Cardiac fibroblast (primary cell): ENCODE measurements around the gene PDE9A.

Experiments
- DNase-seq, 2 donors: peaks; one replicate each; pipeline versions ENCODE4 v3.0.0 to v3.0.0-alpha.2; 2010; ENCODE audit warnings: low read depth in 2 of 2
- H3K4me3 ChIP-seq, 2 donors: replicated peaks in 1 of 2; 1 replicate in 1 of 2; 2 replicates in 1 of 2; pipeline ENCODE4 v1.5.1; 2011; ENCODE audit warnings: low read depth in 2 of 2, low read length in 2 of 2, mild to moderate bottlenecking in 2 of 2, moderate library complexity in 1 of 2
- TF ChIP-seq, protein P1 (sequence below): IDR thresholded peaks from one replicate; pipeline ENCODE4 v1.5.1; 2011; ENCODE audit warnings: low read depth, mild to moderate bottlenecking, low read length, inconsistent platforms

Gene PDE9A

DNA sequence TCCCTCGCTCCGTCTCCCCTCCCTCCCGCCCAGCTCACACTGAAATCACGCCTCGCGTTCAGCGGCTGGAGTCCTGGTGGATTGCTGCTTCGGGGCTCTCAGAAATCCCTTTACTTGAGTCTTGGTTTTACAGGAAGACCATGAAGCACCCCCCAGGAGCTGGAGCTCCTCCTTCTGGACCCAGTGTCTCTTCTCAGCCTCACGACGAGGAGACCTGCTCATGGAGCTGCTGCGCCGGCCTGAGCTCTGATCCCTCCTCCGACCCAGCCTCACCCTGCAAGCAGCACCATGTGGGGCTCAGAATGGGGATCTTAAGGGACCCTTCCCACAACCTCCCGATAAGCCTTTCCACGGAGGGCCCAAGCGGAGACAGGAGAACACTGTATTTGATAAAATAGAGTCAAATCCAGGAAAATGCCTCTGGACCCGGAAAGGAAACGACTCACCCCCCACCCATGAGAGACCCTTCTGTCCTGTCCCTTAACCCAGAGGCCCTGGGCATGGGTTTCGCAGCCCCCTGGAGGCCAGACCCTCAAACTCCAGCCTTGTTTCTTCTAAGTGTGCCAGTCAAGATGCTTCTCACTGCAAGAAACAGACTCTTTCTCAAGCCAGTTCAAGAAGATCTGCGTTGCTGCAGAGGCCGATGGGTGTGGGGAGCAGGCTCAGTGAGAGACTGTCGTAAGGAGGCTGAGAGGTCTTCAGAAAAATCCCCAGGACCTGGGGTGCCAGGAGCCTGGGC is 26.1 kb downstream of the PDE9A start:
- DNase-seq: no peak
- H3K4me3 ChIP-seq: no peak overlapping the region
- TF ChIP-seq, protein P1, sequence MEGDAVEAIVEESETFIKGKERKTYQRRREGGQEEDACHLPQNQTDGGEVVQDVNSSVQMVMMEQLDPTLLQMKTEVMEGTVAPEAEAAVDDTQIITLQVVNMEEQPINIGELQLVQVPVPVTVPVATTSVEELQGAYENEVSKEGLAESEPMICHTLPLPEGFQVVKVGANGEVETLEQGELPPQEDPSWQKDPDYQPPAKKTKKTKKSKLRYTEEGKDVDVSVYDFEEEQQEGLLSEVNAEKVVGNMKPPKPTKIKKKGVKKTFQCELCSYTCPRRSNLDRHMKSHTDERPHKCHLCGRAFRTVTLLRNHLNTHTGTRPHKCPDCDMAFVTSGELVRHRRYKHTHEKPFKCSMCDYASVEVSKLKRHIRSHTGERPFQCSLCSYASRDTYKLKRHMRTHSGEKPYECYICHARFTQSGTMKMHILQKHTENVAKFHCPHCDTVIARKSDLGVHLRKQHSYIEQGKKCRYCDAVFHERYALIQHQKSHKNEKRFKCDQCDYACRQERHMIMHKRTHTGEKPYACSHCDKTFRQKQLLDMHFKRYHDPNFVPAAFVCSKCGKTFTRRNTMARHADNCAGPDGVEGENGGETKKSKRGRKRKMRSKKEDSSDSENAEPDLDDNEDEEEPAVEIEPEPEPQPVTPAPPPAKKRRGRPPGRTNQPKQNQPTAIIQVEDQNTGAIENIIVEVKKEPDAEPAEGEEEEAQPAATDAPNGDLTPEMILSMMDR: no peak

DNA sequence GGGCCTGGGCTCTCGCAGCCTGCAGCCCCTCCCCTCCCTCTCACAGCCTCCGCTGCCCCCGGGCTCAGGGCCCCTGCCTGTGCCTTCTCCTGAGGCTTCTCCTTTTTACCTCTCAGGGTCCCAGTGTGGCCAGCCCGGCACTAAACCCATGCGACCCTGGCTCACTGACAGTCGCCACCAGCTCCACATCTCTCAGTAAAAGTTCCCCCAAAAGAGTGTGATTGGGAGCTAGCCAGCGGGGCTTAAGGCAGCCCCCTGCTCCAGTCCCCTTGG is 26.6 kb downstream of the PDE9A start:
- DNase-seq: no peak
- no peak overlapping the region for H3K4me3 ChIP-seq
- TF ChIP-seq, protein P1: no peak

DNA sequence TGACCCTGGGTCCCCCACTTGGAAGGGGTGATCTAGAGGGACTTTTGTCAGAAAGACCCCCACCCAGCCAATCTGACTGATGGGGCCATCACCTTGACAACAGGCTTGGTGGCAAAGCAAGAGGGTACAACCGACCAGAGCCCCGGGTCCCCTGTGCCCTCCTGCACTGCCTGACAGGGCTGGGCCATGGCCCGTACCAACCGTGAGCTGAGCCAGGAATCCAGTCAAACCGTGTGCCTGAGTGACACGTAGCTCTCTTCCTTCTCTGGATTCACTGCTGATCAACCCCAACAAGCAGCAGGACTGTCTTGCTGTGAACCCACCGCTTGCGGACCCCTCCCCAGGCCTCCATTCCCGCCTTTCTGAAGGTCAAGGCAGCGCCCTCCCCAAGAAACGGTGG is 27.0 kb downstream of the PDE9A start:
- TF ChIP-seq, protein P1: no peak
- H3K4me3 ChIP-seq: no peak overlapping the region
- DNase-seq: no peak

- H3K4me3 ChIP-seq: no peak overlapping the region
- TF ChIP-seq, protein P1: no peak
- DNase-seq: no peak
These were observed 28.1 kb downstream of the PDE9A start for GRCh38 chr21:42681296-42682206.

DNA sequence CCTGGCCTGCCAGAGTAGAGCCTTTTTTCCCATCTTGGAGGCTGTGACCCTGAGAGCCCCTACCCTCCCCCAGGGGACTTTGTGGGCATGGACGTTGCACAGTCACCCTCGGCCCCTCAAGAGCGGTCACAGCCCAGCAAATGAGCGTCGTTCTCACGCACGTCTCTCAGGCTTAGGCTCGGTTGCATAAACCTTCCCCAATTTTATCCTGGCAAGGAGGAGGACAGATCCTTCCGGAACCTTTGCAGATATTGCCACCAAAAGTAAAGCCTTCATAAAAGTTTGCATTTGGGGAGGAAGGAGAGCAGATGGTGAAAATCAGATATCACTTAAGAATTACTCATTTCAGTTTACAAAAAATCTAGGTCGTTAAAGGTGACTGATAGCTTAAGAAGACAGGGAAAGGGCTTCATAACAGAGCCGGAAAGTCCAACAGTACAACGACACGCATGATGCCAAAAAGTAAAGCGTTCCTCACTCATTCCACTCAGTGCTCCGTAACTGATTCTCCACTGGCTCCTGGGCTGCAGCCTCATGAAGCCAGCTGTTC is 29.3 kb downstream of the PDE9A start:
- DNase-seq: no peak
- no peak overlapping the region for H3K4me3 ChIP-seq
- TF ChIP-seq, protein P1: no peak

DNA sequence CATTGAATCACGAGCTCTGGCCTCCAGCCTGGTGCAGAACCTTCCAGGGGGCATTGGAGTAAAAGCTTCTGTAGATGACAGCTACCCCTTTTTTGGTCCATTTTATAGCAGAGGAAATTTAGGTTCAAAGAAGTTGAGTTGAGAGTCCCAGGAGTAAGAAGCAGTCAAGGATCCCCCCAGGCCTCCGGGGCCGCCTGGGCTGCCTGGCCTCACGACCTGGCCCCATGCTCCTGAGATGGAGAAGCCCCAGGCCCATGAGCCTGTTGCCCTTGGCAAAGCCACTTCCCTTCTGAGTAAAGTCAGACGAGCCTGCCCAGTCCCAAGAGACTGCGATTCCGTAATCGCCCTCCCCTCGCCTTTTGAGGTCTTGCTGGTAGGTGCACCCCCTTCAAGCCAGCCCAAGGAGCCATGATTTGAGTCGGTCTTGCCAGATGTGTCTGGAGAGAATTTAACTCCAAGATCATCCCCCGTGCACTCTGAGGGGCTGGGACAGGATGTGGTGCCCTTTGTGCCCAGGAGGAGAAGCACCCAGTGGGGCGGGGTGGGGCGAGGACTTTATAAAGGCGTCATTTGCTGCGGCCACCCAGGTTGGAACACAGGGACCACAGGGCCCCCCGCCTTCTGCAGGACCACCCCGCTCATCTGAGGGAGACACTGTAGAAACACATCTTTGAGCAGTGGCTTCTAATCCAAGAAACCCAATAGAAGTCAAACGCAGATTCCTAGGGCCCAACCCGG is 30.1 kb downstream of the PDE9A start:
- no peak overlapping the region for H3K4me3 ChIP-seq
- TF ChIP-seq, protein P1: no peak
- DNase-seq: no peak
